WERI-Rb-1 (cell line): ENCODE data around the gene KIAA1217.

ENCODE experiments used
- DNase-seq: peaks from one replicate; pipeline ENCODE4 v3.0.0-alpha.2; 2020
- H3K27ac ChIP-seq: fragments of 250-450 bp; sonication (Bioruptor Pico); 2 replicates; pipeline ENCODE4 v1.5.1; 2020; ENCODE audit warnings: mild to moderate bottlenecking, moderate library complexity
- H3K27me3 ChIP-seq: fragments of 250-450 bp; sonication (Bioruptor Pico); 2 replicates; pipeline ENCODE4 v1.5.1; 2021; ENCODE audit warnings: mild to moderate bottlenecking, low read depth, moderate library complexity; ENCODE audit not compliant: insufficient read depth, severe bottlenecking
- H3K36me3 ChIP-seq: fragments of 250-450 bp; sonication (Bioruptor Pico); 2 replicates; pipeline ENCODE4 v1.5.1; 2020; ENCODE audit warnings: mild to moderate bottlenecking, moderate library complexity
- H3K4me3 ChIP-seq: 2 replicates; pipeline ENCODE4 v1.5.1; 2011; ENCODE audit warnings: low read depth, mild to moderate bottlenecking, control low read depth, low read length
- H3K9me3 ChIP-seq: fragments of 250-450 bp; sonication (Bioruptor Pico); 2 replicates; pipeline ENCODE4 v1.5.1; 2021; ENCODE audit warnings: mild to moderate bottlenecking, moderate library complexity; ENCODE audit not compliant: severe bottlenecking
- TF ChIP-seq, protein P1 (sequence below): IDR thresholded peaks from 2 replicates; pipeline ENCODE4 v1.5.1; 2011; ENCODE audit warnings: low read depth, mild to moderate bottlenecking, control low read depth, inconsistent platforms, low read length

KIAA1217 gene

GRCh38 chr10:24561453-24561852 lies 352.5 kb downstream of the KIAA1217 start:
- TF ChIP-seq, protein P1, sequence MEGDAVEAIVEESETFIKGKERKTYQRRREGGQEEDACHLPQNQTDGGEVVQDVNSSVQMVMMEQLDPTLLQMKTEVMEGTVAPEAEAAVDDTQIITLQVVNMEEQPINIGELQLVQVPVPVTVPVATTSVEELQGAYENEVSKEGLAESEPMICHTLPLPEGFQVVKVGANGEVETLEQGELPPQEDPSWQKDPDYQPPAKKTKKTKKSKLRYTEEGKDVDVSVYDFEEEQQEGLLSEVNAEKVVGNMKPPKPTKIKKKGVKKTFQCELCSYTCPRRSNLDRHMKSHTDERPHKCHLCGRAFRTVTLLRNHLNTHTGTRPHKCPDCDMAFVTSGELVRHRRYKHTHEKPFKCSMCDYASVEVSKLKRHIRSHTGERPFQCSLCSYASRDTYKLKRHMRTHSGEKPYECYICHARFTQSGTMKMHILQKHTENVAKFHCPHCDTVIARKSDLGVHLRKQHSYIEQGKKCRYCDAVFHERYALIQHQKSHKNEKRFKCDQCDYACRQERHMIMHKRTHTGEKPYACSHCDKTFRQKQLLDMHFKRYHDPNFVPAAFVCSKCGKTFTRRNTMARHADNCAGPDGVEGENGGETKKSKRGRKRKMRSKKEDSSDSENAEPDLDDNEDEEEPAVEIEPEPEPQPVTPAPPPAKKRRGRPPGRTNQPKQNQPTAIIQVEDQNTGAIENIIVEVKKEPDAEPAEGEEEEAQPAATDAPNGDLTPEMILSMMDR, result no peak
- Histone ChIP-seq H3K27ac (no peak overlapping the region), H3K9me3 (peaks cover 2% of the 10 kb centered on the region), H3K27me3 (no peaks in the 10 kb centered on the region), H3K36me3 (no peaks in the 10 kb centered on the region), H3K4me3 (no peak overlapping the region)
- no peak for DNase-seq

- Histone ChIP-seq H3K4me3 (no peak overlapping the region), H3K27ac (no peak overlapping the region), H3K36me3 (no peaks in the 10 kb centered on the region), H3K9me3 (no peaks in the 10 kb centered on the region), H3K27me3 (no peaks in the 10 kb centered on the region)
- no peak for DNase-seq
- TF ChIP-seq, protein P1, result no peak
Measured at GRCh38 chr10:24568042-24568441, 359.1 kb downstream of the KIAA1217 start.

- no peaks in the 10 kb centered on the region for H3K9me3 ChIP-seq
- no peak for DNase-seq
- no peaks in the 10 kb centered on the region for H3K27me3 ChIP-seq
- TF ChIP-seq, protein P1, result no peak
- H3K36me3 ChIP-seq, result no peaks in the 10 kb centered on the region
- no peak overlapping the region for H3K27ac ChIP-seq
- H3K4me3 ChIP-seq, result no peak overlapping the region
Measured at GRCh38 chr10:24569330-24569796, 360.4 kb downstream of the KIAA1217 start.

DNA sequence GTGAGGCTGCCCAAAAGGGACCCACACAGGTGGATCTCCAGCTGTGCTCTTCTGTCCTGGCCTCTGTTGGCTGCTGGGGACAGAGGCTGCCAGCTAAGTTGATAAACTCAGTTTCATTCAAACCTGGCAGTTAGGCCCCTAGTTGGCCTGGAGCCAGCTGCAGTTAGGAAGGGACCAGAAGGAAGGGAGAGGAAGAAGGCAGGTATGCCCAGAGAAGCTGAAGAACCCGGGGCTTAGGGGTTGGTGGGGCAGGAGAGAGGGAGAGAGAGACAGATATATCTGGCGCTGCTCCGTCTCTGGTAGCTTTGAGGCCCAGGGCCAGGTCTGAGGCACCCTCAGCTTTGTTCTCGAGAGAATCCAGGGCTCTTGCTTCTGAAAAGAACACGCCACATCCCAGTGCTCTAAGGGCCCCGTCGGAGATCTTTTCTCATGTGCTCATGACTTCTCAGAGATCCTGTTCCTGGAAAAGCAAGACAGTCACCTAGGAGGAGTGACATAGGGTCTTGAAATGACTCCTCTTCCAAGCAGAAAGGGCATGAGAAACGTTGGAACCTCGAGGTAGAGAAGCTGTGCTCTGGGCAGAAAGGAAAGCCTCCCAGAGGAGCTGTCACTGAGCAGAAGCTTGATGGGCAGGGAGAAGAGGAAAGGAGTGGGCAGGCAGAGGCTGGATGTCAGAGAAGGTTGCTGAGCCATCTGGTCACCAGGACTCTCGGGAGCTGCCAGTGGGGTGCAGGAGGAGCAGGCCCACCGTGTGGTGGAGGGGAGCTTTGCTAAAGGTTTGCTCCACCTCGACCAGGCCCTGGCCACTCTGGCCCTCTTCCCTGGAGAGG lies 361.1 kb downstream of the KIAA1217 start:
- Histone ChIP-seq H3K27ac (no peak overlapping the region), H3K36me3 (no peaks in the 10 kb centered on the region), H3K4me3 (no peak overlapping the region), H3K9me3 (no peaks in the 10 kb centered on the region), H3K27me3 (no peaks in the 10 kb centered on the region)
- TF ChIP-seq, protein P1, result no peak
- DNase-seq, result no peak

- Histone ChIP-seq H3K36me3 (no peaks in the 10 kb centered on the region), H3K27ac (no peak overlapping the region), H3K4me3 (no peak overlapping the region), H3K9me3 (no peaks in the 10 kb centered on the region), H3K27me3 (no peaks in the 10 kb centered on the region)
- DNase-seq, result no peak
- TF ChIP-seq, protein P1, result no peak
Measured at GRCh38 chr10:24570658-24571426, 361.9 kb downstream of the KIAA1217 start.
